Right renal cortex interstitium (tissue), 3 donors: ENCODE results near the gene NRK. TPM values are rescaled to one million over a fixed set of nuclear protein-coding genes. Genes with fewer than 3 reads are reported as not detected.
"Not testable (repeated sequence)": the region's sequence is repeated elsewhere in the genome, so short reads cannot be mapped to it uniquely, and the experiment has no call there.

ENCODE experiments used
- DNase-seq, 3 donors: peaks; one replicate each; pipeline ENCODE4 v3.0.0-alpha.2; 2013; ENCODE audit warnings: low read depth in 3 of 3, low spot score in 2 of 3
- polyA plus RNA-seq, 3 donors: library from polyadenylated mRNA; unstranded; fragments of 120-200 nt; gene quantifications; one replicate each; pipeline ENCODE4 v1.2.1, GENCODE V29; 2013; ENCODE audit not compliant: insufficient read length in 3 of 3

Gene NRK
- polyA plus RNA-seq, result 10 to 100 TPM; 14.8 to 16.8 (median 15.1) TPM

GRCh38 chrX:105822138-105823091 lies at the start of gene NRK:
Gene NRK (plus strand): TSS chrX:105822539. CDS start chrX:105822846, 307 bp downstream.
- no peak for DNase-seq

- no peak for DNase-seq
These were observed 48.5 kb upstream of the NRK start for GRCh38 chrX:105773801-105774200.

DNA sequence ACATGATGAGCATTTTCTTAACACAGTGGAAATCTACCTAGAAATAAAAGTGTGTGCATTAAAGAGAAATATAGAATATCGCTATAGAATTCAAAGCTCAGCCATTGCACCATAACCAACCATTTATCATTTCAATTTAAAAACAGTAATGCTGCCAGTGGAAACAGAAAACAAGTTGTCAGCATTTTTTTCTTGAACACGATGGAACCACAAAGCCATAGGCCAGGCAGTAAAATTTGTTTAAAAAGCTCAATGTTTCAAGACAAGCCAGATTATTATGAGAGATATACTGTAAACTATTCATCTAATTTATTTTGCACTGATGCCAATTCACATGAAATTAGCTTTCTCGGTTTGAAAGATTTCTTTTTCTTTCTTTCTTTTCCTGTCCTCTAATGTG lies 46.7 kb upstream of the NRK start:
- no peak for DNase-seq

DNA sequence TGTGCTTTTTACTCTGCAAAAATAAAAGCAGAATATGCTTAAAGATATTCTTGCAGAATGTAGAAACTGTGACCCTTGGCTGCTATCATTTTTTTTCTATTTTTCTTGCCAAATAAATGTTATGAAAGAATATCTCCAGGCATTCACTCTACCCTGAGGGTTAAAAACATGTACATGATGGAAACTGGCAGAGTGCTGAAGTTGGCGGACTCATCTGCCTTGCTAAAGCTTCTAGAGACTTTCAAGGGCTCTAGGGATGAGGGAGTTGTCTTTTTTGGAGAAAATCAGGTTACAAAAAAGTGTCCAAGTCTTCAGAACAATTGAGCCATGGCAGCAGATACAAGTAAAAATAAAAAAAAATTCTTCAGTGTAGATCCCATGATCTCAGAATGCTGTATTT lies 40.5 kb upstream of the NRK start:
- no peak for DNase-seq

GRCh38 chrX:105796877-105797276 lies 25.5 kb upstream of the NRK start:
- not testable (repeated sequence) for DNase-seq

DNA sequence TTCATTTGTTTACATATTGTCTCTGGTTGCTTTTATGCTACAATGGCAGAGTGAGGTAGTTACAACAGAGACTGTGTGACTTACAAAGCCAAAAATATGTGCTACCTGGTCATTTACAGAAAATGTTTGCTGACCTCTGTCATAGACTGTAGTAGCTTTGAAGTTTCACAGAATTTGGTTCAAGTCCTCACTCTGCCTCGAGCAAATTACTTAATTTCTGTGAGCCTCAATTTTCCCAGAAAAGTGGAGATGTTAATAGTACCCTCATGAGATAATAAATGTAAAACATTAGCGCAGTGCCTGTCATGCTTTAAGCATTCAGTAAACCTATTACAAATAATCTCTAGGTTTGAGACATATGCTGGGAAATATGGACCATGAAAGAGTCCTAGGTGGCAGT lies 18.4 kb upstream of the NRK start:
- no peak for DNase-seq

GRCh38 chrX:105805655-105806054 lies 16.7 kb upstream of the NRK start:
- not testable (repeated sequence) for DNase-seq

DNA sequence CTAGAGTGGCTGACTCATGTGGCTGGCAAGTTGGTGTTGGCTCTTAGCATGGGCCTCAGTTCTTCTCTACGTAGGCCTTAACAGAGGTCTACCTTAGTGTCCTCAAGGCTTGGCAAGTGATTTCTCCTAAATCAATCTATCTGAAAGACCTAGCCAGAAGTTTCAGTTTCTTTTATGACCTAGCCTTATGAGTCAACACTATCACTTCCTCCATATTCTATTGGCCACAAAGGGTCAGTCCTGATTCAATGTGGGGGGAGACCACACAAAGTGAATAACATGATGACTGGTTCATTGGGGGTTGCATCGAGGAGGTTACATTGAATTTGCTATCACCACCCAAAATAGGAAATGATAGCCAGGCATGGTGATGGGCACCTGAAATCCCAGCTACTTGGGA lies 5.8 kb upstream of the NRK start:
- no peak for DNase-seq

- no peak for DNase-seq
These were observed 2.1 kb upstream of the NRK start for GRCh38 chrX:105820247-105820646.

- no peak for DNase-seq
These were observed 743 bp upstream of the NRK start for GRCh38 chrX:105821471-105822121.

DNA sequence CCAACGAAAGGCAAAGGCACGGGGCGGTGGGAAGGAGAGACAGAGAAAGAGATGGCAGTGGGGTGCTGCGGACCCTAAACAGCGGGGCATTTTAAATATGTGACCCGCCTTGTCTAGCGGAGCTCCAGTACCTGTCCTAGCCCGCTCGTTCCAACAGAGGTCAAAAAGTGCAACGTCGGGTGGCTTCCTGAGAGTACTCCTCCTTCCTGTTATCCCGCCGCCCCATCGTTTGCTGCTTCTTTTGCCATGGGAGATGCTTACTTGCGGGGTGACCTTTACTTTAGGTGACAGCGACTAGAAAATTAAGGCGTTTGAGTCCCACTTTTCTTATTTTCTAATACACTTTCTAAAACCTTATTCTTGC lies 735 bp downstream of the NRK start:
- no peak for DNase-seq

- DNase-seq, result no peak
These were observed 6.7 kb downstream of the NRK start for GRCh38 chrX:105829011-105829410.

- DNase-seq, result no peak
These were observed 14.9 kb downstream of the NRK start for GRCh38 chrX:105837232-105837631.

DNA sequence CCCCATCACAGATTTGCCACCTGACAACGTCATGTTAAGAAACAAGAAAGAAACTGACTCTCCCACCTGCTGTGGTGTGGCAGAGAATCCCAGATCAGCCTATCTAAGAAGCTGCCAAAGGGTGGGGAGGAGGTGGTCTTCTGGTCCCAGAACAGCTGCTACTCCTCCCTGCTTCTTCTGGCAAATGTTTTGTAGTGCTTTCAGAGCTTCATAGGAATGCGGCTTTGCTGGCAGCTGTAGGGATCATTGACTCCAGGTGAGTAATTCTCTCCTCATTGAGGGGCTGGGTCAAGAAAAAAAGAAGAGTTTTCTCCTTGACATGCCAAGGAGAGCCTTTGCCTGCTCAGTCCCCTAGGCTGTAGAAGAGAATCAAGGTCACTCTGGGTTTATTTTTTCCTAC lies 23.3 kb downstream of the NRK start:
- no peak for DNase-seq

GRCh38 chrX:105850100-105850499 lies 27.8 kb downstream of the NRK start:
- not testable (repeated sequence) for DNase-seq

- DNase-seq, result no peak
These were observed 43.4 kb downstream of the NRK start for GRCh38 chrX:105865709-105866108.

DNA sequence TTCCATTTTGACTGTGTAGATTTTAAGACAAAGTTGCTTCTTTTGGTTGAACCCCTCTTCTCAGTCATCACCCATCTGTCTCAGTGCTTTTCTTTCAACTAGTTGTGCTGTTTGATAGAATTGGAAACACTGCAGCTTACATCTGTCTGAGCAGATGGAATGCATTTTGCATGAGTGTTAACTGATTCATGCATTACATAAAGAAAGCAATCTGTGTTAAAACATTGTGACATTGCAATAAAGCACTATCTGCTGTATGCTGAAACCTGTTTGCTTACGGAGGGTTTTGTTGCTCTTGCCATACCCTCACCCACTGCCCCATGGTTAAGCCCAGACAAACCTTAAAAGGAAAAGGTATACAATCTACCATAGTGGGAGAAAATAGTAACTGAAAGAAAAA lies 47.4 kb downstream of the NRK start:
- no peak for DNase-seq

- no peak for DNase-seq
These were observed 48.1 kb downstream of the NRK start for GRCh38 chrX:105870445-105870844.

DNA sequence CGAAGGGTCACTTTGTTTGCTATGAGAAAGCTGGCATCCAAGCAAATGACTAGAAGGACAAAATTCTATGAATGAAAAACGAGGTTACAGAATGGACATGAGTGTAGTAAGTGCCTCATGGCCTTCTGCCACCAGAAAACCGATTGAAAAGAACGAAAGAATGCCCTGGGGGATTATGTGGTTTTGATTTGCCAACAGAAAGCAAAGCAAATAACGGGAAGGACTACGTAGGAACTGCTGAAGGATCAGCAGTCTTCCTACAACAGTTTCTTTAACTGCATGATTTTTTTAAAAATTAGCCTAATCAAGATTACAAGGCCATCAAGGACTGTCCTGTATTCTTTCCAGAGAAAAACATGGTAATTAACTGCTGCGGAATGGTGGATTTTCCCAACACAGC lies 50.6 kb downstream of the NRK start:
- DNase-seq, result no peak

DNA sequence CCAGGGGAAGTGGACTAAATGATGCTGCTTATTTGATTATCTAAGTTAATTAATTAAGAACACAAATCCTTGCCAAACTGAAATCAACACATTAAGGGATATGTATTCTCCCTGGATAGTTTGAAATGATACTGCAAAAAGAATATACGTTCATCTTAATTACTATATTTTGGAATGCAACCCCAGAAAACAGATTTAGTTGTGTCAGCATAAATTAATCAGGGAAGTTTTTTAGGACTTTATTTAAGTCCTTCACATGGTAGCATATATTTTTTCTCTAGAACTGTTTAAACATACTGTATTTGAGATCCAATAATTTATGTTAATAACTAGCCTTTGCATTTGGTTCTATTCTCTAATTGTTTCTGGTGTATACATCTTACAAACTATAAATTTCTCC lies 52.5 kb downstream of the NRK start:
- no peak for DNase-seq

- no peak for DNase-seq
These were observed 54.3 kb downstream of the NRK start for GRCh38 chrX:105876658-105877057.

GRCh38 chrX:105880491-105880890 lies 58.2 kb downstream of the NRK start:
- no peak for DNase-seq
